Activated naive CD8-positive, alpha-beta T cell treated with anti-CD3 and anti-CD28 coated beads, Interleukin-2, amount 50 U/mL, for 16 hours (primary cell): ENCODE results near the gene PCDH9.

ENCODE experiments used
- DNase-seq: peaks from one replicate; pipeline ENCODE4 v3.0.0-alpha.2; 2020; ENCODE audit warnings: low read depth, low spot score

The PCDH9 gene

DNA sequence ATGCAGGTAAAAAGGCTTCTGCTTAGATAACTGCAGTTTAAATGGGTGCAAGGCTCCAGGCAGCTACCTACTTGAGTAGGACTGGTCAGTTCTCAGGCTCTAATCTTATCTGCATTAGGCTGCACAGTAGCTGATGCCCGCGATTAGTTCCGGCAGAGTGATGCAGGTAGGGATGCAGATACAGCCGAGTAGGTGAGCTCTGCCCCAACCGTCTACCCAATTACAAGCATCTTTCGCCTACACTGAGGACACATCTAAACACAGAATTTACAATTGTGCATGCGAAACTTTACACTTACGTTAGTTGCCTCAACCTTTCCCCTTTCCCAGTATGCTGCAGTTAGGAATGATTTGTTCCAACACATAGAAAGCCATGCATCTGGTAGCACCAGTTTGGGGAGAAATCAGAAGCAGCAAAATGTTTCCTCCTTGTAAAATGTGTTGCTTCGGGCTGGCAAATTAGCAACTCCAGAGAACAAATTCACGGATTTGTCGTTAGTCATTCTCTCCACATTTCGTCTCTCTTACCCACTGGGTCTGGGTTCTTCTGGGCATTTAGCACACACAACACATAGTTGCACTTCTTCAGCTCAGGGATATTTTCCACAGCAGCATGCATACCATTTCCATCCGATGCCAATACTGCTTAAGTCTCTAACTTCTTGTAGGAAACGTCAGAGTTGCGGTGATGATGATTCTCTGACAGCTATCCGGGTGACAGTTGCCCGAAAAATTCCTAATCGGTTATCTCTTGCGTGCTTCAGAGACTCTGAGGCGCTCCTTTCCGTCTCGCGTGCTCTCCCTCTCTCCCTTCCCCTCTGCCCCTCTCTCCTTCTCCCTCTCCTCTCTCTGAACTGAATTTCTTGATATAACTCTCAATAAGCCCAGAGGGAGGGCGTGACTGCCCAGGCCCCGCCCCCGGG lies at the start of gene PCDH9:
Gene PCDH9 (minus strand): TSS at position 856 of the 923 bp plus-strand sequence. CDS start 1,896 bp downstream, outside the sequence.
- DNase-seq = no peak

DNA sequence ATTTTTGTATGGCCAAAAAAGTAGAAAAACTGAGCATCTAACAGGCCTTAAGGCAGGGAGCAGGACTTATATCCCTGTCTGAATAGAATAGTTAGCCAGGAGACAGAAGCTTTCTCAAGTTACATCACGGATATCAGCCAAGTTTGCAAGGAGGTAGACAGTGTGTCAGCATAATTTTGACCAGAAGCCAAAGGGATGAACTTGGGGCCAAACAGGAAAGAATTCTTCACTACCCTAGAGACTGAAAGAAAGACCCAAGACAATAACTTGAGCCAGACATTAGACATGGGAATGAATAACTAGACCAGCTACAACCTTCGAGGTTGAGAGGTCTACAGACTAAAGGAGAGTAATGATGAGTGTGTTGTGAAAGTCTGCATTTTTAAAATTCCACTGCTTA lies 48.1 kb upstream of the PCDH9 start:
- no peak for DNase-seq

GRCh38 chr13:67277581-67277980 lies 47.4 kb upstream of the PCDH9 start:
- no peak for DNase-seq

DNA sequence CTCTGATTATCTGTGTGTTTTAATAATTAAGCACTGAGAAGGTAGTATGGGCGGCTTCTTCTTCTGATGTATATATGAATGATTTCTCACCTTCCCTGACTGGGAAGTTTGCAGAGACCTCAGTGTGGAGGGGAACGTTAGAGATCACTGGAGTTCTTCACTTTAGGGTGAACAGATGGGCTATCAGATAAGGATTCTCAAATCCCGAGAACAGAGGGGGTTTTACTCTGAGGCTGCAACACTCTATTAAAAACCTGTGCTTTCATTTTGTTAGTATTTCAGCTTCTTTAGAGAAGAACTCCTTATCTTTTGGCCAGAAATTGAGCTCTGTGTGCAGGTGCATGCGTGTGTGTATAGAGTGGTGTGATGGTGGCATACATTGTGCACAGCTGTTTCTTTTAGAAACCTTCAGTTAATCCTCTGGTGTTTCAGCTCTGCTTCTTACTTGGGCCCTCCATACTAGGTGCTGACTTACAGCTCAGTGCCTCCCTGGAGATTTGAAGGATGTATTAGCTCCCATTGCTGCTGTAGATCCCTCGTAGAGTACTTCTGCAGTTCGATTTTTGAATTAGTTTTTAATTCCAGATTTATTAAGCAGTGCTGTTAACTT lies 45.3 kb upstream of the PCDH9 start:
- DNase-seq = no peak

- no peak for DNase-seq
These were observed 42.9 kb upstream of the PCDH9 start for GRCh38 chr13:67273001-67273400.

DNA sequence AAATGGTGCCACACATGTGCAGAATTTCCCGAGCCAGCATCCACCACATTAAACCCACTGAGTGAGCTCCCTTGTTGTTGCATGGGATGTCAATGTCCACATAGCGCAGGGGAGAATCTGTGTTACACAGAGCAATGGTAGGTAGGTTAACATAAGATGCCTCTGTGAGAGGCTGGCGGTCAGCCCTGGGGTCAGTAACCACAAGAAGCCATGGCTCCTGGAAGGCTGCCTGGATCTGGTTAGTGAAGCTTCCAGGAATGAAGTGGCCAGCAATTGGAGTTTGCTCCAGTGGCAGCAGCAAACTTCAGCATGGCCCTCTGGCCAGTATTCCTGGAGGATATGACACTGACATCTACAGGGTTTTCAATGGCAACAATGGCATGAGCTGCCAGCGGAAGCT lies 37.0 kb upstream of the PCDH9 start:
- DNase-seq = no peak

DNA sequence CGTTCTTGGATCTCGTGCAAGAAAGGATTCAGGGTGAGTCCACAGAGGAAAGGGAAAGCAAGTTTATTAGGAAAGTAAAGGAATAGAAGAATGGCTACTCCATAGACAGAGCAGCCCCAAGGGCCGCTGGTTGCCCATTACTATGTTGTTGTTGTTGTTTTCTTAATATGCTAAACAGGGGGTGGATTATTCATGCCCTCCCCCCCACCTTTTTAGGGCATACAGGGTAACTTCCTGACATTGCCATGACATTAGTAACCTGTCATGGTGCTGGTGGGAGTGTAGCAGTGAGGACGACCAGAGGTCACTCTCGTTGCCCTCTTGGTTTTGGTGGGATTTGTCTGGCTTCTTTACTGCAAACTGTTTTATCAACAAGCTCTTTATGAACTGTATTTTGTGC lies 29.1 kb upstream of the PCDH9 start:
- no peak for DNase-seq

DNA sequence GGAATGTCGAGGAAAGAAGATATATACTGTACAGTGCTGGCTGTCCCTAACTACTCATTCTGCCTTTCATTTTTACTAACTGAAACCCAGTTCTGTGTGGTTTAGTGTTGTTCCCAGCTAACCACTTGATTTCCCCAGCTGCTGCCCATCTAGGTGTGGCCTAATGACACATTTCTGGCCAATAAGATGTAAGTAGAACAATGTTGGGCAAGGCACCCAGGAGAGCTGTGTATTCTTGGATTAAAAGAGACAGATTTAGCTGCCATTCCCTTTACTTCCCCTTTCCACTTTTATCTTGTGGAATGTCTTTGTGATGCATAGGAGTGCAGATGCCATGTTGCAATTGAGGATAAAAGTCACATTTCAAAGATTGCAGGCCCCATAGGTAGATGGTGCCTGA lies 28.3 kb upstream of the PCDH9 start:
- no peak for DNase-seq

GRCh38 chr13:67238861-67239260 lies 8.7 kb upstream of the PCDH9 start:
- DNase-seq = no peak

GRCh38 chr13:67238277-67238859 lies 8.2 kb upstream of the PCDH9 start:
- no peak for DNase-seq

DNA sequence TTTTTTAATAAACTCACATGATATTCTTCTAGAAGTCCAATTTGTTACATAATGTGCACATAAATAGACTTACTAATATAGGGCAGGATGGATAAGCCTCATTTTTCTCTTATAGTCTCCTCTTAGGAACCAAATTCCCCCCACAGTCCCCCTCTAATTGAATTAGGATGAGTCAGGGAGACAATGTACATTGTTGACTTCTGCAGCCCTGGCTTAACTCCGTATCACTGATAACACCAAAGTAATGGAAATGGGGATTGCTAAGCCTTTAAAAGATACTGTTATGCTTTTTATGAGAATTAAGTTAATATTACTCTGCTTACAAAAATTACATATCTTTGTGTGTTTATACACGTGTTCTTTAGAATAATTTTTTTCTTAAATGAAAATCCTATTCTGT lies 5.1 kb upstream of the PCDH9 start:
- no peak for DNase-seq

DNA sequence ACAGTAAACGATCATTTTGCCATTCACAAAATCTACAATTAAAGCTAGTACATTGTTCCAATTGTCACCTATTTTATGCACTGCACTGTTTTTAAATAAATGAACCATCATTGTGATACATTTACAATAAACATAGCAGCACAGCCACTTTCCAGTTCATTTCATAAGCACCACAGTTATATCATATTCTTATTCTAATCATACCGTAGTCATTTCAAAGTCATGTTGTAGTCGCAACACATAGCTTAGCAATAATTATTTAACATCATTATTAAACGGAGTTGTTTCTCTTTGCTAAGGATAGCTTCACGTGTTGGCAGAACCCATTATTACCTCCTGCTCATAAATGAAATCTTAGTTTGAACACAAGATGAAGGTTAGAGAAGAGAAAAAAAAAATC lies 2.2 kb upstream of the PCDH9 start:
- no peak for DNase-seq

- DNase-seq = no peak
These were observed 1.3 kb upstream of the PCDH9 start for GRCh38 chr13:67231289-67232000.

GRCh38 chr13:67230404-67231288 lies 510 bp upstream of the PCDH9 start:
- DNase-seq = peak; percentile 81

DNA sequence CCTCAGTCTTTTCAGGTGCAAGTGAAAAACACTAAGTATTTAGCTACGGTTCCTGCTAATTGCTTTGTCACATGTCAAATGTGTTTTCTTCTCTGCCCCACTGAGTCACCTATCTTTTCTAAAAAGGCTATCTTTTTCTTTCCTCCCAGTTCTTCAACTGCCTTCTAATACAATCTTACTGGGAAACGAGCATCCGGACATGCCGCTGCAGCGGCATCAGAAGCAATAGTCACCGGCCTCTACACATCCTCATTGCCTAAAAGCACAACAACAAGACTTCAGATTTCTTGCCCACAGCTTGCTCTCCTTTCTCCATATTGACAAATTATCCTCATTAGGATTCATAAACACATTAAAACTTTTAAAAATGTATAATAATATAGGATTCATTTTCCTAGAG lies 1.2 kb downstream of the PCDH9 start:
- no peak for DNase-seq

- no peak for DNase-seq
These were observed 2.1 kb downstream of the PCDH9 start for GRCh38 chr13:67228031-67228430.

DNA sequence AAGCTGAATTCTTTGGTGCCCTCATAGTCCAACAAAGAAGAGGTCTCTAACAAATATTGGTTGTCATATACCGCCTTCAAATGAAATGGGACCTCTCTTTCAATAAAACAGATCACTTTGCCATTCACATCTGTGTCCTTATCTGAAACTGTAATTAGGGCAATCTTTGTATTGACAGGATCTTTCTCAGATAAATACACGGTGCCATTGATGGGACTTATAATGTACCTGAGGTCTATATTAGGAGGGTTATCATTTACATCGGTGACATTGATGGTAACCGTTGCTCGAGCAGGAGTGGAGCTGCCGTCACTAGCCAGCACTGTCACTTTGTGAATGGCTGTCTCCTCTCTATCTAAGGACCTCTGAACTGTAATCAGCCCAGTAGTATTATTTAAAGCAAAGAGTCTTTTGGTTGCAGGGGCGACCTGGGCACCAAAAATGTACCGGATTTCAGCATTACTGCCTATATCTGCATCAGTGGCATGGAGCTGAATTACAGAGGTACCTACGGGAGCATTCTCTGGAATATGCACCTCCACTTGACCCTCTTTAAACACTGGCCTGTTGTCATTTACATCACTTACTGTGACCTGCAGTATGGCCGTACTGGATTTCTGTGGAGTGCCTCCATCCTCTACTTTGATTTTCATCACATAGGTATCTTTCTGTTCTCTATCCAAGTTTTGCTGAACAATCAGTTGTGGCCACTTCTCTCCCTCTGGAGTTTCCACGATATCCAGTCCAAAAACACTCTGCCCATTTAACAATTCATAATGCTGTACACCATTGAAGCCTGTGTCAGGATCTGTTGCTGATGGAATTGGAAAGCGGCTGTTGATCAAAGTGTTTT lies 2.8 kb downstream of the PCDH9 start:
- DNase-seq = no peak

GRCh38 chr13:67226696-67227095 lies 3.4 kb downstream of the PCDH9 start:
- DNase-seq = no peak

- no peak for DNase-seq
These were observed 4.6 kb downstream of the PCDH9 start for GRCh38 chr13:67225252-67226159.
